Upper lobe of right lung (tissue), 1 donor: ENCODE results near the gene CRHR1. TPM values are rescaled to one million over a fixed set of nuclear protein-coding genes. Genes with fewer than 3 reads are reported as not detected.

ENCODE experiments used
- ATAC-seq: fragments of 200-7000 bp; cut with Tn5 transposase; one replicate; pipeline ENCODE4 v1.9.1; 2020; ENCODE audit warnings: mild to moderate bottlenecking, moderate library complexity
- DNase-seq: peaks from one replicate; pipeline ENCODE4 v3.0.0-alpha.2; 2020
- H3K27ac ChIP-seq: fragments of 200-600 bp; one replicate; pipeline ENCODE4 v1.8.0; 2022
- H3K27me3 ChIP-seq: fragments of 200-600 bp; one replicate; pipeline ENCODE4 v1.8.0; 2022; ENCODE audit warnings: mild to moderate bottlenecking
- H3K36me3 ChIP-seq: fragments of 200-600 bp; one replicate; pipeline ENCODE4 v1.8.0; 2022
- H3K4me1 ChIP-seq: fragments of 200-600 bp; one replicate; pipeline ENCODE4 v1.8.0; 2022
- H3K4me3 ChIP-seq: fragments of 200-600 bp; one replicate; pipeline ENCODE4 v1.8.0; 2022; ENCODE audit warnings: mild to moderate bottlenecking
- H3K9me3 ChIP-seq: fragments of 200-600 bp; one replicate; pipeline ENCODE4 v1.8.0; 2022
- CTCF ChIP-seq: fragments of 200-600 bp; IDR thresholded peaks from one replicate; pipeline ENCODE4 v1.8.0; 2022; ENCODE audit warnings: antibody characterized with exemption
- intact Hi-C: fragments of 100-400 bp; cut with DNase I; formaldehyde crosslinking; loops from one replicate; pipeline ENCODE4 v1.11.0; 2022
- total RNA-seq: library from RNA; stranded (reverse); fragmentation: NEBNext Ultra II Directional; extraction: Animal tissue kit (Norgen Biotek cat#: 25700); gene quantifications from one replicate; pipeline ENCODE4 v1.2.1, GENCODE V29; 2021
- donor health status: DM: no; HTN: yes; CAD: no; lungs with severe emphysema.

CRHR1 gene
- total RNA-seq, 1 donor from 2014 or later, result not detected

- DNase-seq, result no peak
- H3K27me3 ChIP-seq, result peaks cover 45% of the 10 kb centered on the region
- ATAC-seq, result no peak
- H3K36me3 ChIP-seq, result no peaks in the 10 kb centered on the region
- TF ChIP-seq CTCF, result no peak
- intact Hi-C loops, result no loop called here
- no peak overlapping the region for H3K4me3 ChIP-seq
- H3K27ac ChIP-seq, result no peak overlapping the region
- no peaks in the 10 kb centered on the region for H3K4me1 ChIP-seq
- no peaks in the 10 kb centered on the region for H3K9me3 ChIP-seq
These were observed 12.7 kb upstream of the CRHR1 start for GRCh38 chr17:45771271-45771959.

- ATAC-seq, result peak; percentile 11
- peaks cover 37% of the 10 kb centered on the region for H3K27me3 ChIP-seq
- TF ChIP-seq CTCF, result no peak
These were observed 9.0 kb upstream of the CRHR1 start for GRCh38 chr17:45775148-45775547.

GRCh38 chr17:45775576-45776011 is 8.5 kb upstream of the CRHR1 start:
- intact Hi-C loops, result no loop called here
- peak; percentile 46 for ATAC-seq
- Histone ChIP-seq H3K4me1 (no peaks in the 10 kb centered on the region), H3K27me3 (peaks cover 33% of the 10 kb centered on the region), H3K9me3 (no peaks in the 10 kb centered on the region), H3K4me3 (no peak overlapping the region), H3K27ac (no peak overlapping the region), H3K36me3 (no peaks in the 10 kb centered on the region)
- DNase-seq, result no peak
- no peak for TF ChIP-seq CTCF

More at GRCh38 chr17:45775148-45775547, 9.0 kb upstream of the CRHR1 start:
- H3K27ac ChIP-seq, result no peak overlapping the region
- H3K4me3 ChIP-seq, result no peak overlapping the region
- H3K4me1 ChIP-seq, result no peaks in the 10 kb centered on the region
- no peaks in the 10 kb centered on the region for H3K36me3 ChIP-seq
- intact Hi-C loops, result no loop called here
- DNase-seq, result no peak
- no peaks in the 10 kb centered on the region for H3K9me3 ChIP-seq

GRCh38 chr17:45776896-45777295 is 7.2 kb upstream of the CRHR1 start:
- DNase-seq (no peak), ATAC-seq (no peak)
- Histone ChIP-seq H3K4me3 (no peak overlapping the region), H3K27ac (no peak overlapping the region), H3K4me1 (no peaks in the 10 kb centered on the region), H3K36me3 (no peaks in the 10 kb centered on the region), H3K9me3 (no peaks in the 10 kb centered on the region), H3K27me3 (peaks cover 21% of the 10 kb centered on the region)
- TF ChIP-seq CTCF, result no peak
- intact Hi-C loops, result no loop called here

GRCh38 chr17:45777388-45777787 is 6.7 kb upstream of the CRHR1 start:
- Histone ChIP-seq H3K4me1 (no peaks in the 10 kb centered on the region), H3K9me3 (no peaks in the 10 kb centered on the region), H3K36me3 (no peaks in the 10 kb centered on the region), H3K27ac (no peak overlapping the region), H3K27me3 (peaks cover 18% of the 10 kb centered on the region), H3K4me3 (no peak overlapping the region)
- no peak for ATAC-seq
- intact Hi-C loops, result no loop called here
- no peak for TF ChIP-seq CTCF
- DNase-seq, result no peak

GRCh38 chr17:45780921-45781320 is 3.2 kb upstream of the CRHR1 start:
- TF ChIP-seq CTCF, result no peak
- H3K27me3 ChIP-seq, result peaks cover 40% of the 10 kb centered on the region
- no peak overlapping the region for H3K4me3 ChIP-seq
- DNase-seq, result no peak
- H3K36me3 ChIP-seq, result no peaks in the 10 kb centered on the region
- no peak overlapping the region for H3K27ac ChIP-seq
- peaks cover 20% of the 10 kb centered on the region for H3K4me1 ChIP-seq
- H3K9me3 ChIP-seq, result no peaks in the 10 kb centered on the region
- intact Hi-C loops, result no loop called here
- no peak for ATAC-seq
